ENCODE measurements around the gene CUBN. TPM values are rescaled to one million over a fixed set of nuclear protein-coding genes. Genes with fewer than 3 reads are reported as not detected.
A peak's percentile ranks its signal among the peaks of the same experiment; 100 is the strongest.

Gene CUBN
- total RNA-seq, 1 donor from 2014 or later: 2.7 TPM

GRCh38 chr10:16910793-16911164, 218.8 kb downstream of the CUBN start:
- Mint-ChIP-seq H3K9me3 (ENCODE audit: unreplicated experiment) (no peaks in the 10 kb centered on the region), H3K36me3 (ENCODE audit: low read depth, unreplicated experiment) (peaks cover 15% of the 10 kb centered on the region), H3K4me1 (ENCODE audit: low read depth, unreplicated experiment) (peaks cover 12% of the 10 kb centered on the region), H3K27me3 (ENCODE audit: low read depth, unreplicated experiment) (no peaks in the 10 kb centered on the region), H3K4me3 (ENCODE audit: unreplicated experiment) (no peak overlapping the region), H3K27ac (ENCODE audit: unreplicated experiment) (no peak overlapping the region)
- H3K27ac ChIP-seq (ENCODE audit: low read depth, low read length): no peak overlapping the region
- H2AFZ ChIP-seq (ENCODE audit: low read depth, low read length): no peak overlapping the region
- H4K20me1 ChIP-seq (ENCODE audit: insufficient read depth, low read length): no peaks in the 10 kb centered on the region
- no peaks in the 10 kb centered on the region for H3K27me3 ChIP-seq (ENCODE audit: insufficient read depth, low read length)
- no peaks in the 10 kb centered on the region for H3K36me3 ChIP-seq (ENCODE audit: insufficient read depth, low read length)
- DNase-seq (ENCODE audit: low read depth): no peak
- FAIRE-seq: no peak
- TF ChIP-seq, protein P1, sequence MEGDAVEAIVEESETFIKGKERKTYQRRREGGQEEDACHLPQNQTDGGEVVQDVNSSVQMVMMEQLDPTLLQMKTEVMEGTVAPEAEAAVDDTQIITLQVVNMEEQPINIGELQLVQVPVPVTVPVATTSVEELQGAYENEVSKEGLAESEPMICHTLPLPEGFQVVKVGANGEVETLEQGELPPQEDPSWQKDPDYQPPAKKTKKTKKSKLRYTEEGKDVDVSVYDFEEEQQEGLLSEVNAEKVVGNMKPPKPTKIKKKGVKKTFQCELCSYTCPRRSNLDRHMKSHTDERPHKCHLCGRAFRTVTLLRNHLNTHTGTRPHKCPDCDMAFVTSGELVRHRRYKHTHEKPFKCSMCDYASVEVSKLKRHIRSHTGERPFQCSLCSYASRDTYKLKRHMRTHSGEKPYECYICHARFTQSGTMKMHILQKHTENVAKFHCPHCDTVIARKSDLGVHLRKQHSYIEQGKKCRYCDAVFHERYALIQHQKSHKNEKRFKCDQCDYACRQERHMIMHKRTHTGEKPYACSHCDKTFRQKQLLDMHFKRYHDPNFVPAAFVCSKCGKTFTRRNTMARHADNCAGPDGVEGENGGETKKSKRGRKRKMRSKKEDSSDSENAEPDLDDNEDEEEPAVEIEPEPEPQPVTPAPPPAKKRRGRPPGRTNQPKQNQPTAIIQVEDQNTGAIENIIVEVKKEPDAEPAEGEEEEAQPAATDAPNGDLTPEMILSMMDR (IDR thresholded peaks at IDR 0.05; ENCODE audit: insufficient read depth, low read depth, low read length): no peak
- TF ChIP-seq EZH2 (IDR thresholded peaks at IDR 0.05; ENCODE audit: insufficient read depth, low read length): no peak
- H3K9me3 ChIP-seq (ENCODE audit: insufficient read depth, low read depth, low read length): no peaks in the 10 kb centered on the region
- no peak overlapping the region for H3K9ac ChIP-seq (ENCODE audit: low read length)
- no peak overlapping the region for H3K4me3 ChIP-seq (ENCODE audit: insufficient read depth, low read depth, low read length)
- H3K4me2 ChIP-seq (ENCODE audit: low read length): no peak overlapping the region
- no peaks in the 10 kb centered on the region for H3K79me2 ChIP-seq (ENCODE audit: insufficient read depth, low read length)
- peaks cover 5% of the 10 kb centered on the region for H3K4me1 ChIP-seq (ENCODE audit: insufficient read depth, low read length)

DNA sequence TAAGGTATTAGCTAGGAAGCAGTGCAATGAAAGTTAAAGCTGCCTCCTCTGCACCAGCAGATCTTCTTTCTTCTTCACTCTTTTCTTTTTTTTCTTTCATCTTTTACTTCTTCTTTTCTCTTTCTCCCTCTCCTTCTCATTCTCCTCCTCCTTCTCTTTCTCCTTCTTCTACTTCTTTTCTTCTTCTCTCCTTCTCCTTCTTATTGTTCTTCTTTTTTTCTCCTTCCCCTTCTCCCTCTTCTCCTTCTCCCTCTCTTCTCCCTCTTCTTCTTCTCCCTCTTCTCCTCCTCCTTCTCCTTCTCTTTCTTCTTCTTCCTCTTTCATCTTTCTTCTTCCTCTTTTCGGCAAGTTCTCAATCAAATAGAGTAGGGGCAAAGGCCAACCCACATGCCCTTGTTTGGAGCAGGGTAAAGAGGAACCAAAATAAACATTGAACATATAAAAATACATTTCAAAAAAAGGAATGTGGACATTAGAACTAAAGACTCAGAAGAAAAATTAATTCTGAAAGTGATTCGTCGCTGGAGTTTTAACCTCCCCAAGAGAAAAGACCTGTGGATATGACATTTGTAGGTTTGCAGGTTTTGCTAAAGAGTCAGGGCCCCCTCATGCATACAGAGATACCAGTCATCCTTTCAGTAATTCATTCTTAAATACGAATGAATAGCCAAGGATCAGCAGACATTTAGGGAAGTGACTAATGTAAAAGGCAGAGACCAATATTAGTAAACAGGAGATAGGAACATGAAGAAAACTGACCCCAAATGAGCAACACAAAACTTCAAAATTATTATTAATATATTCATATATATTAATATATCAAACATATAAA, 219.4 kb downstream of the CUBN start:
- Mint-ChIP-seq H3K4me3 (ENCODE audit: unreplicated experiment) (no peak overlapping the region), H3K36me3 (ENCODE audit: low read depth, unreplicated experiment) (peaks cover 12% of the 10 kb centered on the region), H3K9me3 (ENCODE audit: unreplicated experiment) (no peaks in the 10 kb centered on the region), H3K27ac (ENCODE audit: unreplicated experiment) (no peak overlapping the region), H3K4me1 (ENCODE audit: low read depth, unreplicated experiment) (peaks cover 12% of the 10 kb centered on the region), H3K27me3 (ENCODE audit: low read depth, unreplicated experiment) (no peaks in the 10 kb centered on the region)
- peak overlapping the region; percentile 31 for H3K27ac ChIP-seq (ENCODE audit: low read depth, low read length)
- H3K9me3 ChIP-seq (ENCODE audit: insufficient read depth, low read depth, low read length): no peaks in the 10 kb centered on the region
- H4K20me1 ChIP-seq (ENCODE audit: insufficient read depth, low read length): no peaks in the 10 kb centered on the region
- H3K9ac ChIP-seq (ENCODE audit: low read length): peak overlapping the region; percentile 33
- FAIRE-seq: no peak
- DNase-seq (ENCODE audit: low read depth): peak; percentile 30
- H3K4me1 ChIP-seq (ENCODE audit: insufficient read depth, low read length): peaks cover 5% of the 10 kb centered on the region
- no peak for TF ChIP-seq EZH2 (IDR thresholded peaks at IDR 0.05; ENCODE audit: insufficient read depth, low read length)
- TF ChIP-seq, protein P1 (IDR thresholded peaks at IDR 0.05; ENCODE audit: insufficient read depth, low read depth, low read length): no peak
- H3K4me2 ChIP-seq (ENCODE audit: low read length): peak overlapping the region; percentile 20
- H3K27me3 ChIP-seq (ENCODE audit: insufficient read depth, low read length): no peaks in the 10 kb centered on the region
- no peak overlapping the region for H3K4me3 ChIP-seq (ENCODE audit: insufficient read depth, low read depth, low read length)
- H3K79me2 ChIP-seq (ENCODE audit: insufficient read depth, low read length): no peaks in the 10 kb centered on the region
- no peak overlapping the region for H2AFZ ChIP-seq (ENCODE audit: low read depth, low read length)
- no peaks in the 10 kb centered on the region for H3K36me3 ChIP-seq (ENCODE audit: insufficient read depth, low read length)

DNA sequence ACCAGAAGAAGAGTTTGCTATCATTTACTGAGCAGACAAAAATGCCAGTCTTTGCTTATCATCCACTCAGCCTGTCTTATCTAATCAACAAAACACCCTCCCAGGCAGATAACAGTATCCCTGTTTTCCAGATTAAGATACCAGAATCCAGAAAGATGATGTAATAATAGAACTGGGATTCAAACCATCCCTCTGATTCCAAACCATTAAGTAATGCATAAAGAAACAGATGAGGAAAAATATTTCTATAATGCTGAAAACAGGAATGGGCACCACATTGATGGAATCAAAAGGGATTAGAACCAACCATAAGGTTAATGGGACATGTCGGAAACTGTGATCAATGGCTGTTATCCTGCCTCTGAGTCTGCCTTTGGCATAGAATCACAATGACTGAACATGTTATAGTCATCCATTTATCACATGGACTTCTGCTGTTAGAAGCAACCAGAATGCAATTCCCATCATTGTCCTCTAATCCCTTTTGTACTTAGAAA, 220.3 kb downstream of the CUBN start:
- Histone ChIP-seq H3K9ac (ENCODE audit: low read length) (no peak overlapping the region), H2AFZ (ENCODE audit: low read depth, low read length) (no peak overlapping the region), H3K27me3 (ENCODE audit: insufficient read depth, low read length) (no peaks in the 10 kb centered on the region), H4K20me1 (ENCODE audit: insufficient read depth, low read length) (no peaks in the 10 kb centered on the region), H3K4me1 (ENCODE audit: insufficient read depth, low read length) (peaks cover 5% of the 10 kb centered on the region), H3K79me2 (ENCODE audit: insufficient read depth, low read length) (no peaks in the 10 kb centered on the region), H3K9me3 (ENCODE audit: insufficient read depth, low read depth, low read length) (no peaks in the 10 kb centered on the region), H3K4me2 (ENCODE audit: low read length) (peak overlapping the region; percentile 20), H3K36me3 (ENCODE audit: insufficient read depth, low read length) (no peaks in the 10 kb centered on the region), H3K27ac (ENCODE audit: low read depth, low read length) (peak overlapping the region; percentile 31), H3K4me3 (ENCODE audit: insufficient read depth, low read depth, low read length) (no peak overlapping the region)
- FAIRE-seq (peak; percentile 88), DNase-seq (ENCODE audit: low read depth) (peak; percentile 82)
- no peaks in the 10 kb centered on the region for H3K9me3 Mint-ChIP-seq (ENCODE audit: unreplicated experiment)
- peaks cover 6% of the 10 kb centered on the region for H3K36me3 Mint-ChIP-seq (ENCODE audit: low read depth, unreplicated experiment)
- no peaks in the 10 kb centered on the region for H3K27me3 Mint-ChIP-seq (ENCODE audit: low read depth, unreplicated experiment)
- no peak overlapping the region for H3K4me3 Mint-ChIP-seq (ENCODE audit: unreplicated experiment)
- peaks cover 19% of the 10 kb centered on the region for H3K4me1 Mint-ChIP-seq (ENCODE audit: low read depth, unreplicated experiment)
- TF ChIP-seq, protein P1 (IDR thresholded peaks at IDR 0.05; ENCODE audit: insufficient read depth, low read depth, low read length): no peak
- TF ChIP-seq EZH2 (IDR thresholded peaks at IDR 0.05; ENCODE audit: insufficient read depth, low read length): no peak
- H3K27ac Mint-ChIP-seq (ENCODE audit: unreplicated experiment): no peak overlapping the region

Measured in astrocyte (in vitro differentiated cells and primary cell).